ENCODE measurements around the gene UGT1A3. TPM values are rescaled to one million over a fixed set of nuclear protein-coding genes. Genes with fewer than 3 reads are reported as not detected.

Gene UGT1A3
- total RNA-seq, 2 experiments from 2014 or later, result not detected

GRCh38 chr2:233801357-233802131 is 72.7 kb downstream of the UGT1A3 start:
- ChIA-PET CTCF (no interaction called here), POLR2A (no interaction called here)
- H3K4me1 ChIP-seq (ENCODE audit: insufficient read depth, low read length), result no peaks in the 10 kb centered on the region
- peak in 1 of 14 experiments; percentile 25 for DNase-seq
- no peak overlapping the region for H3K27ac Mint-ChIP-seq
- H3K27ac ChIP-seq (ENCODE audit: low read depth in 1 of 2, low read length in 2 of 2), result no peak overlapping the region
- TF ChIP-seq CTCF (IDR thresholded peaks at IDR 0.05), result no peak
- no peak overlapping the region for H3K4me3 Mint-ChIP-seq
- no peak for ATAC-seq (ENCODE audit: poor library complexity)
- H3K27me3 Mint-ChIP-seq, result peaks cover 15% of the 10 kb centered on the region
- no peaks in the 10 kb centered on the region for H3K9me3 ChIP-seq (ENCODE audit: control insufficient read depth in 1 of 2, insufficient read depth in 1 of 2, low read length in 2 of 2)
- no peaks in the 10 kb centered on the region for H3K36me3 Mint-ChIP-seq (ENCODE audit: low read depth)
- intact Hi-C loops (cut with DNase I, micrococcal nuclease), result no loop called here
- peaks cover 3 to 4% of the 10 kb centered on the region in 2 experiments for H3K27me3 ChIP-seq (ENCODE audit: control insufficient read depth in 1 of 2, insufficient read depth in 2 of 2, low read length in 2 of 2)
- no peaks in the 10 kb centered on the region for H3K36me3 ChIP-seq (ENCODE audit: insufficient read depth, low read length)
- no peaks in the 10 kb centered on the region for H3K4me1 Mint-ChIP-seq (ENCODE audit: low read depth)
- H3K4me3 ChIP-seq (ENCODE audit: low read length), result no peak overlapping the region
- H3K9me3 Mint-ChIP-seq, result peaks cover 4% of the 10 kb centered on the region

- no peak overlapping the region for H3K4me3 ChIP-seq (ENCODE audit: low read length)
- Mint-ChIP-seq H3K27me3 (peaks cover 15% of the 10 kb centered on the region), H3K36me3 (ENCODE audit: low read depth) (no peaks in the 10 kb centered on the region), H3K27ac (no peak overlapping the region), H3K4me3 (no peak overlapping the region), H3K9me3 (peaks cover 4% of the 10 kb centered on the region), H3K4me1 (ENCODE audit: low read depth) (no peaks in the 10 kb centered on the region)
- DNase-seq (no peak), ATAC-seq (ENCODE audit: poor library complexity) (no peak)
- peaks cover 3 to 4% of the 10 kb centered on the region in 2 experiments for H3K27me3 ChIP-seq (ENCODE audit: control insufficient read depth in 1 of 2, insufficient read depth in 2 of 2, low read length in 2 of 2)
- H3K4me1 ChIP-seq (ENCODE audit: insufficient read depth, low read length), result no peaks in the 10 kb centered on the region
- H3K36me3 ChIP-seq (ENCODE audit: insufficient read depth, low read length), result no peaks in the 10 kb centered on the region
- POLR2A ChIA-PET, result no interaction called here
- H3K27ac ChIP-seq (ENCODE audit: low read depth in 1 of 2, low read length in 2 of 2), result no peak overlapping the region
- no peak for TF ChIP-seq CTCF (IDR thresholded peaks at IDR 0.05)
- H3K9me3 ChIP-seq (ENCODE audit: control insufficient read depth in 1 of 2, insufficient read depth in 1 of 2, low read length in 2 of 2), result no peaks in the 10 kb centered on the region
- intact Hi-C loops (cut with DNase I, micrococcal nuclease), result no loop called here
- CTCF ChIA-PET, result no interaction called here
These were observed 73.4 kb downstream of the UGT1A3 start for GRCh38 chr2:233802132-233802815.

GRCh38 chr2:233803292-233803911 is 74.6 kb downstream of the UGT1A3 start:
- no peak overlapping the region for H3K27ac Mint-ChIP-seq
- no peak overlapping the region for H3K4me3 Mint-ChIP-seq
- no peaks in the 10 kb centered on the region for H3K36me3 Mint-ChIP-seq (ENCODE audit: low read depth)
- Histone ChIP-seq H3K27ac (ENCODE audit: low read depth in 1 of 2, low read length in 2 of 2) (no peak overlapping the region), H3K27me3 (ENCODE audit: control insufficient read depth in 1 of 2, insufficient read depth in 2 of 2, low read length in 2 of 2) (peaks cover 3 to 6% of the 10 kb centered on the region in 2 experiments), H3K9me3 (ENCODE audit: control insufficient read depth in 1 of 2, insufficient read depth in 1 of 2, low read length in 2 of 2) (no peaks in the 10 kb centered on the region), H3K4me3 (ENCODE audit: low read length) (no peak overlapping the region), H3K4me1 (ENCODE audit: insufficient read depth, low read length) (no peaks in the 10 kb centered on the region), H3K36me3 (ENCODE audit: insufficient read depth, low read length) (no peaks in the 10 kb centered on the region)
- TF ChIP-seq CTCF (IDR thresholded peaks at IDR 0.05), result no peak
- ATAC-seq (ENCODE audit: poor library complexity) (no peak), DNase-seq (no peak)
- intact Hi-C loops (cut with DNase I, micrococcal nuclease), result no loop called here
- H3K4me1 Mint-ChIP-seq (ENCODE audit: low read depth), result no peaks in the 10 kb centered on the region
- peaks cover 15% of the 10 kb centered on the region for H3K27me3 Mint-ChIP-seq
- peaks cover 4% of the 10 kb centered on the region for H3K9me3 Mint-ChIP-seq
- ChIA-PET POLR2A (no interaction called here), CTCF (no interaction called here)
